ENCODE data around the gene GID4.

The GID4 gene

GRCh38 chr17:18105595-18105994 lies 66.4 kb downstream of the GID4 start:
- FAIRE-seq, result no peak

GRCh38 chr17:18106211-18106610 lies 67.0 kb downstream of the GID4 start:
- no peak for FAIRE-seq

GRCh38 chr17:18107061-18107790 lies 68.0 kb downstream of the GID4 start:
- FAIRE-seq, result no peak

- FAIRE-seq, result no peak
Measured at GRCh38 chr17:18107971-18108370, 68.8 kb downstream of the GID4 start.

DNA sequence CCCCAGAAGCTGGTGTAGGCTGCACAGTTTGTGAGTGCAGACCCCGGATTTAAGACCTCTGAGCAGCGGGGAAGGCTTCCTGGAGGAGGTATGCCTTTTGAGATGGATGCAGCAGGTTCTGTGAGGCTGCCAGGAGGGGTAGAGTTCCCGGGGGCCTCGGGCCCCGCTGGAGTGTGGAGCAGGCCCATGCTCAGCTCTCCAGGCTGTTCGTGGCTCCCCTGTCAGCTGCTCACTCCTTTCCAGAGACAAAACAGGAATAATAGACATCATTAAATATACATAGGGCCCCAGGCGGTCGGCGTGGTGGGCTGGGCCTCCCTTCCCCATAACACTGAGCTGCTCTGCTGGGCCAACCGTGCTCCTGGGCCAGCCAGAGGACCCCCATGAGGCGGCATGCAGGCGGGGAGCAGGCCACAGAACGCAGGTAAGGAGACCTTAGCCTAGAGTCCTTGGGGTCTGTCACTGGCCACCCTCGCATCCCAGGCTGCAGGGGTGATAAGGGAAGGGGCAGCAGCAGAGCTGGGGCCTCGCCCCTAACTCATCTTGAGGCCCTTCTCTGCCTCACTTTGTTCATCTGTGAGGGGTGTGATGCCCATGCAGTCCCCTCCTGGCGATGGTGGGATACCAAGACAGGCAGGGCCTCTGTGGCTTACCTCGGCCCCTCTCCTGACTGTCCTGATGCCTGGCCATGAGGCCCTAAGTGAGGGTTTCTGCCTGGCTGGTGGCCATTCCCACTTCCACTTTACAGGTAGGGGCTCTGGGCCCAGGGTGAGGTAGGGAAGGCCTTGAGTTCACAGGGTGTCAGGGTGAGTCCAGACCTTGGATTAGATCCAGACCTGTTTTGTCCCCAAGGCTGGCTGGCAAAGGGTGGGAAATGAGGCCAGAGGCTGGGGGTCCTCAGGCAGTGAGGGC lies 69.4 kb downstream of the GID4 start, which contains the start of gene MYO15A:
MYO15A (plus strand) TSS at position 356 of the 912 bp plus-strand sequence. CDS start 10,045 bp downstream, outside the sequence.
- FAIRE-seq, result no peak

DNA sequence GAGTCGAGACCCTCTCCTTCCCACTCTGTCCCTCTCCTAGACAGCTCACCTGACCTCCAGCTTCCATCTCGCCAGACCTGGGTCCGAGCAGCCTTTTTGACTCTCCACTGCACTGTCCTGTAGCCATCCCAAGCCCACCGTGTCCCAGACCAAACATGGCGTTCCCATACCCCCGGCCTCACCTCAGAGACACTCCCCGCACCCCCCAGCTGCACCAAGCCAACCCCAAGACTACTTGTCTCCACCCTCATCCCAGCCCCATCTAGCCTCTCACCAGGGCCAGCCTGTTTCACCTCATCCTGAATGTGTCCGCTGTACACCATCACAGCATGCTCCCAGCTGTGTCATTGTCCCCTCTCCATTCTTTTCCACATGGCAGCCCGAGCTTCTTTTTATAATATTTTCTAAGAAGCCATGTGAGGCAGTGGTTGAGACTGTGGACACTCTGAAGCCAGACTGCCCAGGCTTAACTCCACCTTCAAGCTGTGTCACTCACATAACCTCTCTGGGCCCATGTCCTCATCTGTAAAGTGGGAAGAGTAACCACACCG lies 70.8 kb downstream of the GID4 start:
- FAIRE-seq, result no peak

- FAIRE-seq, result no peak
Measured at GRCh38 chr17:18110636-18111145, 71.5 kb downstream of the GID4 start.

DNA sequence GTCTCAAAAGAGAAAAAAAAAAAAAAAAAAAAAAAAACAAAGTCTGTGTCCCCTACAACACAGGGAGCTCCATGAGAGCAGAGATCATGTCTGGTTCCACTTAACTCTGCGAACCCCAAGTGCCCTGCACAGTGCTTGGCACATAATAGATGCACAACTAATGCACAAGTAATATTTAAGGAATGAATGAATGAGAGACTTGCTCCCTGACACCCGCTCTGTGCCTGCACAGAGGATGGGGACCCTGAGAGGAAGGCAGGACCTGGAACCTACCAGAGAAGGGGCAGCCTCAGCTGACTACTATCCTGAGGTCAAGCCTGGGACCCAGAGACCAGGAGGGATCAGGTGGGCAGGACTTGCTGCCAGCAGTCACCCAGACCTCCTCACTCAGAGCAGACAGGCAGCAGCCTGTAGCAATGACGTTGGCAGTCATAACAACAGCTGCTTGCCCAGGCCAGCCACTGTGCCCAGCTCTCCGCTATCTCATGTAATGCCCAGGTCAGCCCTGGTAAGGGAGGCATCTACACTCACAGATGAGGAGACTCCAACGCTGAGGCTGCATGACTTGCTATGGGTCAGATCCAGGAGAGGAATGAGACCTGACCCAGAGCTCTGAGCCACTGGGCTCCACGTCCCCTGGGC lies 72.2 kb downstream of the GID4 start:
- no peak for FAIRE-seq

DNA sequence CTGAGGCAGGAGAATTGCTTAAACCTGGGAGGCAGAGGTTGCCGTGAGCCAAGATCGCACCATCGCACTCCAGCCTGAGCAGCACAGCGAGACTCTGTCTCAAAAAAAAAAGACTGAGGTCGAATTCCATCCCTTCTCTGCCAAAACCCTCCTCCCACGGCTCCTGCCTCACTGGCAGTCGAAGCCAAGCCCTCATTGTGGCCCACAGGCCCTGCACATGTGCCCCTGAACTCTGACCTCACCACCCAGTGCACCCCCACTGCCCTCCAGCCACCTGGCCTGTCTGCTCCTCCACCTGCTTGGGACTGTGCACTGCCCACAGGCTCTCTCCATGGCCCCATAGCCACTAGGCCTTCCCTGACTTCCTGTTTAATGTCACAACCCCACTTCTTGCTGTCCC lies 76.3 kb downstream of the GID4 start:
- FAIRE-seq, result no peak

DNA sequence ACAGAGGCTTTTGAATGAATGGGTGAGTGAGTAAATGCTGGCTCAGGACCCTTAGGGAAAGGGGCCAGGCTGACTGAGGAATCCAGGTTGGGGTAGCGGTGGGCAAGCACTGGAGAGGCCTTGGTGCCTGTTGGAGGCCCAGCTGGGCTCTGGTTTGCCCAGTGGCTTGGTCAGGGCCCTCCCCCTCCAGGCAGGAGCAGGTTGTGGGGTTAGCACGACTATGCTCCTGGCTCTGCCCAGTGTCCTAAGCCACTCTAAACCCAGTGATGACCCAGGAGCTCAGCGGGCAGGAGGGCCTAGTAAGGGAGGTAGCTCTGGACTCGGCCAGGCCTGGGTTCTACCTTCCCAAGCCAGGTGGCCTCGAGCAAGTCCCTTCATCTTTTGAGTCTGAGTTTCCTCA lies 76.9 kb downstream of the GID4 start:
- no peak for FAIRE-seq

- FAIRE-seq, result no peak
Measured at GRCh38 chr17:18117533-18117932, 78.3 kb downstream of the GID4 start.
